ENCODE results near the gene VARS2. TPM values are rescaled to one million over a fixed set of nuclear protein-coding genes. Genes with fewer than 3 reads are reported as not detected.
"Not testable (repeated sequence)": the region's sequence is repeated elsewhere in the genome, so short reads cannot be mapped to it uniquely, and the experiment has no call there.

VARS2 gene
- total RNA-seq, 1 donor from 2014 or later, result 20.0 TPM

- Mint-ChIP-seq H3K4me3 (ENCODE audit: unreplicated experiment) (peak overlapping the region; percentile 59), H3K27me3 (ENCODE audit: unreplicated experiment) (no peaks in the 10 kb centered on the region), H3K9me3 (ENCODE audit: unreplicated experiment) (no peaks in the 10 kb centered on the region), H3K4me1 (ENCODE audit: unreplicated experiment) (no peaks in the 10 kb centered on the region), H3K36me3 (ENCODE audit: low read depth, unreplicated experiment) (peaks cover 19% of the 10 kb centered on the region), H3K27ac (ENCODE audit: unreplicated experiment) (no peak overlapping the region)
- no peak for DNase-seq (ENCODE audit: low spot score)
- TF ChIP-seq, protein P1, sequence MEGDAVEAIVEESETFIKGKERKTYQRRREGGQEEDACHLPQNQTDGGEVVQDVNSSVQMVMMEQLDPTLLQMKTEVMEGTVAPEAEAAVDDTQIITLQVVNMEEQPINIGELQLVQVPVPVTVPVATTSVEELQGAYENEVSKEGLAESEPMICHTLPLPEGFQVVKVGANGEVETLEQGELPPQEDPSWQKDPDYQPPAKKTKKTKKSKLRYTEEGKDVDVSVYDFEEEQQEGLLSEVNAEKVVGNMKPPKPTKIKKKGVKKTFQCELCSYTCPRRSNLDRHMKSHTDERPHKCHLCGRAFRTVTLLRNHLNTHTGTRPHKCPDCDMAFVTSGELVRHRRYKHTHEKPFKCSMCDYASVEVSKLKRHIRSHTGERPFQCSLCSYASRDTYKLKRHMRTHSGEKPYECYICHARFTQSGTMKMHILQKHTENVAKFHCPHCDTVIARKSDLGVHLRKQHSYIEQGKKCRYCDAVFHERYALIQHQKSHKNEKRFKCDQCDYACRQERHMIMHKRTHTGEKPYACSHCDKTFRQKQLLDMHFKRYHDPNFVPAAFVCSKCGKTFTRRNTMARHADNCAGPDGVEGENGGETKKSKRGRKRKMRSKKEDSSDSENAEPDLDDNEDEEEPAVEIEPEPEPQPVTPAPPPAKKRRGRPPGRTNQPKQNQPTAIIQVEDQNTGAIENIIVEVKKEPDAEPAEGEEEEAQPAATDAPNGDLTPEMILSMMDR (IDR thresholded peaks at IDR 0.05; ENCODE audit: unreplicated experiment), result no peak
Measured at GRCh38 chr6:30926644-30927043, 12.6 kb downstream of the VARS2 start.

- H3K4me1 Mint-ChIP-seq (ENCODE audit: unreplicated experiment); DNase-seq (ENCODE audit: low spot score); H3K27ac Mint-ChIP-seq (ENCODE audit: unreplicated experiment); H3K4me3 Mint-ChIP-seq (ENCODE audit: unreplicated experiment); H3K9me3 Mint-ChIP-seq (ENCODE audit: unreplicated experiment); H3K27me3 Mint-ChIP-seq (ENCODE audit: unreplicated experiment): not testable (repeated sequence)
- peaks cover 19% of the 10 kb centered on the region for H3K36me3 Mint-ChIP-seq (ENCODE audit: low read depth, unreplicated experiment)
Measured at GRCh38 chr6:30927080-30927479, 13.0 kb downstream of the VARS2 start.

GRCh38 chr6:30928677-30929076 is 14.6 kb downstream of the VARS2 start:
- no peak overlapping the region for H3K27ac Mint-ChIP-seq (ENCODE audit: unreplicated experiment)

GRCh38 chr6:30930506-30930905 is 16.5 kb downstream of the VARS2 start:
- H3K27ac Mint-ChIP-seq (ENCODE audit: unreplicated experiment), result no peak overlapping the region

More at GRCh38 chr6:30928677-30929076, 14.6 kb downstream of the VARS2 start:
- Mint-ChIP-seq H3K4me3 (ENCODE audit: unreplicated experiment) (no peak overlapping the region), H3K27me3 (ENCODE audit: unreplicated experiment) (no peaks in the 10 kb centered on the region), H3K4me1 (ENCODE audit: unreplicated experiment) (no peaks in the 10 kb centered on the region), H3K36me3 (ENCODE audit: low read depth, unreplicated experiment) (peaks cover 19% of the 10 kb centered on the region), H3K9me3 (ENCODE audit: unreplicated experiment) (no peaks in the 10 kb centered on the region)
- DNase-seq (ENCODE audit: low spot score), result no peak
- TF ChIP-seq, protein P1 (IDR thresholded peaks at IDR 0.05; ENCODE audit: unreplicated experiment), result no peak

GRCh38 chr6:30931272-30931671 is 17.2 kb downstream of the VARS2 start:
- DNase-seq (ENCODE audit: low spot score), result no peak

More at GRCh38 chr6:30930506-30930905, 16.5 kb downstream of the VARS2 start:
- H3K4me1 Mint-ChIP-seq (ENCODE audit: unreplicated experiment), result no peaks in the 10 kb centered on the region
- TF ChIP-seq, protein P1 (IDR thresholded peaks at IDR 0.05; ENCODE audit: unreplicated experiment), result no peak
- no peak for DNase-seq (ENCODE audit: low spot score)
- H3K36me3 Mint-ChIP-seq (ENCODE audit: low read depth, unreplicated experiment), result peaks cover 16% of the 10 kb centered on the region
- H3K27me3 Mint-ChIP-seq (ENCODE audit: unreplicated experiment), result no peaks in the 10 kb centered on the region
- H3K4me3 Mint-ChIP-seq (ENCODE audit: unreplicated experiment), result no peak overlapping the region
- no peaks in the 10 kb centered on the region for H3K9me3 Mint-ChIP-seq (ENCODE audit: unreplicated experiment)

More at GRCh38 chr6:30931272-30931671, 17.2 kb downstream of the VARS2 start:
- no peaks in the 10 kb centered on the region for H3K4me1 Mint-ChIP-seq (ENCODE audit: unreplicated experiment)
- H3K27ac Mint-ChIP-seq (ENCODE audit: unreplicated experiment), result no peak overlapping the region
- no peak overlapping the region for H3K4me3 Mint-ChIP-seq (ENCODE audit: unreplicated experiment)
- peaks cover 16% of the 10 kb centered on the region for H3K36me3 Mint-ChIP-seq (ENCODE audit: low read depth, unreplicated experiment)
- TF ChIP-seq, protein P1 (IDR thresholded peaks at IDR 0.05; ENCODE audit: unreplicated experiment), result no peak
- H3K27me3 Mint-ChIP-seq (ENCODE audit: unreplicated experiment), result no peaks in the 10 kb centered on the region
- no peaks in the 10 kb centered on the region for H3K9me3 Mint-ChIP-seq (ENCODE audit: unreplicated experiment)
